Panc1 (cell line): ENCODE measurements around the gene RDH13.

Experiments
- CTCF ChIP-seq: fragments of 450-650 bp; IDR thresholded peaks from 2 replicates; pipeline ENCODE4 v1.5.1; 2017; ENCODE audit warnings: mild to moderate bottlenecking
- TCF7L2 ChIP-seq: IDR thresholded peaks from 2 replicates; pipeline ENCODE4 v1.6.1; 2011; ENCODE audit warnings: mild to moderate bottlenecking, low read depth, low read length, inconsistent platforms

DNA sequence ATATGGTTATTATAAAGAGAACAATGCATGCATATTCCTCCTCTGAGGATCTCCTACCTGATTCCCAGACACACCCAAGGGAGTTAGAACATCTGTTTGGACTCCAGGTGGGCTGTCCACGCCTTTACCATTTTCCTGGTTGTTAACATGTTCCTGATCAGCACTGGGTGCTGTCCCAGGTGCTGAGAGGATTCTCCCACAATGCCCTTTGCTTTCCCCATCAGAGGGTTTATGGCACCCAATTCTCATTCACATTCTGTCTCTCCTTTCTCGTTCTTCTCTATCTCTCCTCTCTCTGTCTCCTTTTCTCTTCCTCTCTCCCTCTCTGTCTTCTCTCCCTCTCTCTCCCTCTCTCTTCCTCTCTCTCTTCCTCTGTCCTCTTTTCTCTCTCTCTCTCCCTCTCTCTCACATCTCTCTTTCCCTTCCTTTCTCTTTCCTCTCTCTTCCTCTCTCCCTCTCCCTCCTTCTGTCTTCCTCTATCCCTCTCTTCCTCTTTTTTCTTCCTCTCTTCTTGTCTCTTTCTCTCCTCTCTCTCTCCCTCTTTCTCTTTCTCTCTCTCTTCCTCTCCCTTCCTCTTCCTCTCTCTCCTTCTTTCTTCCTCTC is 3.3 kb upstream of the RDH13 start:
- no peak for TF ChIP-seq CTCF
- TF ChIP-seq TCF7L2 = no peak
